HG03097 (cell line): ENCODE results near the gene TIMP2.
"Not testable (repeated sequence)": the region's sequence is repeated elsewhere in the genome, so short reads cannot be mapped to it uniquely, and the experiment has no call there.

ENCODE experiments used
- ATAC-seq: cut with Tn5 transposase; IDR thresholded peaks from one replicate; pipeline ENCODE4 v1.9.1; 2021; ENCODE audit not compliant: unreplicated experiment, low FRiP score

TIMP2 gene

DNA sequence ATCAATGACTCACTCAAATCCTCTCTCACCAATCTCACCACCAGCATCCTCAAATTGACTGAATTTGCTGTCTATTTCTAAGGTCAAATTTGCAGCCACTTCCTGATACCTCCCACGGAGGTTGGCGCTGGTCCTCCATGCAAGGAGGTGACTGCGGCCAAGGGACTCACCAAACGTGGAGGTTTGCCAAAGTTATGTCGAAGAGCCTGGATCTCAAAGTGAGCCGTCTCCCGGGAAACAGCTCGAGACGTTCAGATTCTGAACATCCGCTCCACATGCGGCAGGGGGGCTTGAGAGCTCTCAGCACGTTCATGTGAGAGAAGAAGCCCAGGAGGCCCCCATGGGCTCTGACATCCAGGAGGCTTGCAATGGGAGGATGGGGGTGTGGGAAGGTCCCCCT is 31.9 kb upstream of the TIMP2 start:
- no peak for ATAC-seq

DNA sequence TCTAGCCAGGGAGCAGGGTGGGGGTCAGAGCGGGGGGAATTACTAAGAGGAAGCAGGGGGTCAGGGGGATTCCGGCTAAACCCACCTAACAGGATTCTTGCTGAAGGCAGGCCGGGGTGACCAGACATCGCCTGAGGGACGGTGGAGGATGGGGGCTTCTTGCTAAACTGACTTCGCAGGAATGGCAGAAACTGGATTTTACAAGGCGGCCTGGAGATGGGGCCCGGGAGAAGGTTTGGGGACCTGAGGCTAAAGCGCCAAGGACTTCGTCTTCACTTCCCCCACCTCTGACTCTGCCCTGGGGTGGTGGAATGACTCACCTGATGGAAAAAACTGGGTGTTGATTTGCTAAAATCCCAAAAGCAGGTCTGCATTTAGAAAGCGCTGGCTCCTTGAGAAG is 31.1 kb upstream of the TIMP2 start:
- no peak for ATAC-seq

DNA sequence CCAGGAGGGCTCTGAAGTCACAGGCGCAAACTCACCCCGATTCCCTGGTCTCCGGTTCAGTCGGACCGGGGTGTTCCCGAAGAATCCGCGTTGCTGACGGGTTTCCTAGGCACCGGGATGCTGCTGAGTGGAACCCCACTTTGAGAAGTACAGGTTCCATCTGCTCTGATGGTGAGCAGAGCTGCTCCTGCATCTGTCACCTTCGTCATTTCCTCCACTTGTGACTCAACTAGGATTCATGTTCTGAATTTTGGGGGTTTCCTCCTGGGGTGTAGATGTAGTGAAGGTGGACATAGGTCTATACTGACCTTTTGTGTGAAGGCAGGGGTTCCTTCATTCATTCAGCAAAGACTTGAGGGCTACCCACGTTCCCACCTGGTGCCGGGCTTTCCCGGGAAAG is 29.5 kb upstream of the TIMP2 start:
- ATAC-seq, result no peak

DNA sequence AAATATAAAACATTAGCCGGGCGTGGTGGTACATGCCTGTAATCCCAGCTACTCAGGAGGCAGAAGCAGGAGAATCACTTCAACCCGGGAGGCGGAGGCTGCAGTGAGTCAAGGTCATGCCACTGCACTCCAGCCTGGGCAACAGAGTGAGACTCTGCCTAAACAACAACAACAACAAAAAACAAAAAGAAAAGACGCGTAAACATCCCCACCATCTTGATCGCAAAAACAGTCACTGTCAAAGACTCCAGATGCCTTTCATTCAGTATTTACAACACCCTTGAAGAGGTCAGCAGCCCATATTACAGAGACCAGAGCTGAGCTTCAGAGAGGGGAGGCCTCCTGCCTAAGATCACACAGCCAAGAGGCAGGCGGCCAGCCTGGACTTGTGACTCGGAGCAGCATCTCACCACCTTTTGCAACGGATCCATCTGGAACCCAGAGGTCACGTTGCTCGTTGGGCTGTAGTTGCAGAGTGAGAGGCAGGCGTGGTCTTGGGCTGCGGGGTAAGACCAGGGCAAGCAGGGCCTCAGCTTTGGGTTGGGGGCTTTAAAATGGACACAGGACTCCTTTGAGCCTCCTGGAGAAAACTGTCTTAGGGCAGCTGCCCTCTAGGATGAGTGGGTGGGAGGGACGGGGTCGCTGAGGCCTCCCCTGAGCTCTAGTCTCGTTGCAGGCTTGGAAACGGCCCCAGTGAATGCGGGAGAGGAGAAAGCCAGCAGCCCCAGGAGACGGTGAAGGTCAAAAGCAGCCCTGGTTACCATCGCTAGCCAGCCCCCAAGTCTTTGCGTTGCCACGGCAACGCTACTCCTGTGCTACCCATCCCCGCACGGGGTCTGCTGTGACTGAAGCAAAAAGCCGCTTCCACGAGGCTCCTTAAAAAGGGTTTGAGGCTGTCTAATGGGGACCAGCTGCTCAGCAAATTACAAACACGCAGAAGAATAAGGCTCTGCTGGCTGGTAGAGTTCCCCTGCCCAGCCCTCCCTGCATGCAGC is 28.5 kb upstream of the TIMP2 start:
- ATAC-seq, result no peak

DNA sequence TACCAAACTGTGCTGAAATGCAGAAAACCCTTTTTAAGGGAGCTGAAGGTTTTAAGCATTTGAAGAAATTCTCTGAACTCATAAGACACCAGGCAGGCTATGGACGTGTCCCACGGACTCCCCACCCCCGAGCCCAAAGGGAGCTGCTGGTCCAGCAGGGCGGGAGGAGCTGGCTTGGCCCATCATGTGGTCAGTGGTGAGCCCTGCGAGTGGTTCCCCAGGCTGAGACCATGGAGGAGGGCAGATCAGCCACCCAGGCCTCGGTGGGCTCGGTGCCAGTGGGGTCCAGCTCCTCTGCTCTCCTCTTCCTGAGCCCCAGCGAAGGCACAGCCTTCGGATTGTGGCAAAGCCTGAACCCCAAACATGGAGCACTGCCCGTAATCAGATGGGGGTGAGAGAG is 27.5 kb upstream of the TIMP2 start:
- ATAC-seq, result no peak

DNA sequence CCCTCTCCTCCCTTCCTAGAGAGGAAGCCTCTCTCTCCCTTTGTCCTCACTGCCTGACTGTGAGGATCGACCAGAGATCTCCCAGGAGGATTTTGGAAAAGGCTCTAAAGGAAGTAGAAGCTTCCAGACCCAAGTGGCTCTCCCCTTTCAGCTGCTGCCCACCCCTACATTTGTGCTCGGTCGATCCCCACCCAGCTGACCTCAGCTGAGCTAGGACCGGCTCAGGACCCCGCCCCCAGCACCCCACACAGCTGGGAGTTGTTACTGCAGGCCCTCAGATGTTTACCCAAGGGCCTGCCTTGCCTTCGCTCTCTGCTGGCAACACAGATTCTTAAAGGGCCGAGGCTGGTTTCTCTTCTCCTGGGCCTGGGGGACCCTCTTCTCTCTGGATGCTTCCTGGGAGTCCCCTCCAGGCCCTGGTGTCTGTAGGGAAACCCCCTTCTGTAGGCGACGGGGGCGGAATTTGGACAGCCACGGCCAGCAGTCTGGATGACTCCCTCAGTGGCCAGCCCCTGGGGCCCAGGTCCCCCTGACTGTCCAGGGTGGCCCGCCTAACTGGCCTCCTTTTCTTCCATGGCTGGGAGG is 26.9 kb upstream of the TIMP2 start:
- ATAC-seq, result no peak

DNA sequence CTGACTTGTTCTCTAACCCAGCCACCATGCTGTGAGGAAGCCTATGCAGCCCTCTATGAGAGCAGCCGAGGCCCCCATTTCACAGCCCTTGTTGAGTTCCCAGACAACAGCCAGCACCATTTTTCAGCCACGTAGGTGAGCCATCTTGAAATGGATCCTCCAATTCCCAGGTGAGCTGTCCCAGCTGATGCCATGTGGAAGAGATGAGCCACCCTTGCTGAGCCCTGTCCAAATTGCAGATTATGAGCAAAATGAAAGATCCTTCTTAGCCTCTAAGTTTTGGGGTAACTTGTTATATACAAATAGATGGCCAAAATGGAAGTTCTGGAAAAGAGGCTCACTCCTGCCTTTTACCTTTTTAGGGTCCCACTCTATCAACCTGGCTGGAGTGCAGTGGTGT is 25.7 kb upstream of the TIMP2 start:
- no peak for ATAC-seq

DNA sequence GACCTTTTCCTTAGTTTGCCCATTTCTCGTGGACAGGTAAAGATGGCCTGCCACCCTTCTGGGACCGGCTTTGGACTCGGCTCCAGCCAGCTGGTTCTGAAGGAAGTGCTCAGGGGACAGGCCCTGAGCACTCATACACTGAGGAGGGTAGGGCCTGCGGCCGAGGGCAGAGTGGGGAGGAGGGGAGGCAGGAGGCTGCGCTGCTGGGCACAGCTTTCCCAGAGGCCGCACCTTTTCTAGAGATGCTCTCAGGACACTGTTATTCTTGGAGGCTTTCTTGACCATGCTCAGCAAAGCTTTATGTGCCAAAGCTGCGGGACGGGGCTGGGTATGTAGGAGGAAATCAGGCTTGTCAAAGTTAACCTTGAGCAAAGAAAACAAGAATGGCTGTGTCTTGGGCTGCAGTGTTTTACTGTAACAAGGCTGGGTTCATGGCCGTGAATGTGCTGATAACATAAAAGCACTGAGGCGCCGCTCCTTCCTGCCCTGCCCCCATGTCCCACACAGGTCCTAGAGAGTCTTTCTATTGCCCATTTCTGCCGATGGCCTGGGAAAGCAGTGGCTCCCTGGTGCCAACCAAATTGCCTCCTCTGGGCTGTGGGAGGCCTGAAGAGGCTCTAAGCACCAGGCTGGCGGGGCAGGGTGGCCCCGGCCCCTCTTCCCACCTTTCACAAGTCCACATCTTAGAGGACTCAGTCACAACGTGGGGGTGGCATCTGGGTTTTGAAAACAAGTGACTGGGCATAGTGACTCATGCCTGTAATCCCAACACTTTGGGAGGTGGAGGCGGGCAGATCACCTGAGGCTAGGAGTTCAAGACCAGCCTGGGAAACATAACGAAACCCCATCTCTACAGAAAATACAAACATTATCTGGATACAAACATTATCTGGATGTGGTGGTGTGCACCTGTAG is 22.3 kb upstream of the TIMP2 start:
- ATAC-seq, result no peak

DNA sequence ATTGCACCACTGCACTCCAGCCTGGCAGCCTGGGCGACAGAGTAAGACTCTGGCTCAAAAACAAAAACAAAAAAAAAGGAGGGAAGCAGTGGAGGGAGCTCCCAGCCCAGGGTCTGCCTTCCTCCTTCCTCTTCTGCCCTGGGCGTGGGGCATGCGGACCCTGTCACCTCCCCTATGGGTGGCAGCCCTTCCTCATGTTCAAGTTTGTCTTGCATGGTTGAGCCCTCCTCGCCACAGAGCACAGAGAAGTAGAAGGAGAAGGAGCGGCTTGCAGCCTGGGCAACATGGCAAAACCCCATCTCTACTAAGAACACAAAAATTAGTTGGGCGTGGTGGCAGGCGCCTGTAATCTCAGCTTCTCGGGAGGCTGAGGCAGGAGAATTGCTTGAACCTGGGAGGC is 21.4 kb upstream of the TIMP2 start:
- no peak for ATAC-seq

DNA sequence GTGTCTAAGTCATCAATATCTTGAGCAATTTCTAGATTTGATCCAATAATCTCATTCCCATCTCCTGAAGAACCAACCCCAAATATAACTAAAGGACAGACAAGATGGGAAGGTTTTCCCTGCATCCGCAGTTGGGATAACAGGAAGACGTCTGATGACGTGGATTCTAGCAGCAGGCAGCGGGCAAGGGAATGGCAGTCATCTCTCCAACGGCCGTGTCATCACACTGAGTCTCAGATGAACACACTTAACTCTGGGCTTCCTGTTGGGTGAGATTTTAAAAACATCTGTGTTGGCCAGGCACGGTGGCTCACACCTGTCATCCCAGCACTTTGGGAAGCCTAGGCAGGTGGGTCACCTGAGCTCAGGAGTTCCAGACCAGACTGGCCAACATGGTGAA is 20.9 kb upstream of the TIMP2 start:
- no peak for ATAC-seq

DNA sequence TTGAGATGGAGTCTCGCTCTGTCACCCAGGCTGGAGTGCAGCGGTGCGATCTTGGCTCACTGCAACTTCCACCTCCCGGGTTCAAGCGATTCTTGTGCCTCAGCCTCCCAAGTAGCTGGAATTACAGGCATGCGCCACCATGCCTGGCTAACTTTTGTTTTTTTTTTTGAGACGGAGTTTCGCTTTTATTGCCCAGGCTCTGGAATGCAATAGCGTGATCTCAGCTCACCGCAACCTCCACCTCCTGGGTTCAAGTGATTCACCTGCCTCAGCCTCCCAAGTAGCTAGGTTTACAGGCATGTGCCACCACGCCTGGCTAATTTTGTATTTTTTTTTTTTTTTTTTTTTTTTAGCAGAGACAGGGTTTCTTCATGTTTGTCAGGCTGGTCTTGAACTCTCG is 20.3 kb upstream of the TIMP2 start:
- not testable (repeated sequence) for ATAC-seq

DNA sequence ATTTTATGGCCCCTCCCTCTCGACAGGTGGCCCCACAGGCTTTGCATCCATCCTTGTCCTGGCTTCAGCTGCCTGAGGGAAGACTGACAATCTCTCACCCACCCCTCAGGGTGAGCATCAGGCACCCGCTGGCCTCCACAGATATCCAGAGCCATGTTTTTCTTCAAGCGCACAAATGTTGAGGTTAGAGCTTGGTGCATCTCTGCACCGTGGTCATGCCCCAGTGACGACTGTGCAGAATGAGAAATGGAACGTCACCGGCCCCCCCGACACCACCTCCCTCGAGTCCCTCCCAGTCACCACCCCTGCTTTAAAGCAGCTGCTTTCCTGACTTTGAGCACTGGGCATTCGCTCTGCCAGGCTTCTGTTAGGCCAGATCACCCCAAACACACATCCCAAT is 19.8 kb upstream of the TIMP2 start:
- no peak for ATAC-seq

DNA sequence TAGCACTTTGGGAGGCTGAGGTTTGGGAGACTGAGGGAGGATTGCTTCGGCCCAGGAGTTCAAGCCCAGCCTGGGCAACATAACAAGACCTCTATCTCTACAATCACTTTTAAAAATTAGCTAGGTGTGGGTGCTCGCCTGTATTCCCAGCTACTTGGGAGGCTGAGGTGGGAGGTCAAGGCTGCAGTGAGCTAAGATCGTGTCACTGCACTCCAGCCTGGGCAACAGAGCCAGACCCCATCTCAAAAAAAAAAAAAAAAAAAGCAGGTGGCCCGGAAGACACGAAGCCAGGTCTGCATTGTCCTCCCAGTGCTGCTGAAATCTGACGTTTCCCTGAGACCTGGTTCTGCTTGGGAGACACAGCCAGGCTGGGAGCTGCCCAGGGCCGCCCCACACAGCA is 18.8 kb upstream of the TIMP2 start:
- no peak for ATAC-seq

DNA sequence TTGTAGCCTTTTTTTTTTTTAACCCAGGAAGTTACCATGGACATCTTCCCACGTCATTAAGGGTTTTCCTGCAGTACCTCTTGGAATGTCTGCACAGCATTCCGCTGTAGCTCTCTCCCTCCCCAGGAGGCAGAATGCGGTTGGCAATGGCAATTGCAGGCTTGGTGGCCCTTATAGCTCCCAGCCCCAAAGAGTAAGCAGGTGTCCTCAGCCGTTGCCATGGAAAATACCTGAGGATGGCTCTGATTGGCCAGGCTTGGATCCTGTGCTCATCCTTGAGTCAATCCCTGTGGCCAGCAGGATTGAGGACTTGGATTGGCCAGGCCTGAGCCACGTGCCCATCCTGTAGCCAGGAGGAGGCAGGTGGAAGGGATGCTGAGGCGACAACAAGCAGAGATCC is 15.5 kb upstream of the TIMP2 start:
- no peak for ATAC-seq

DNA sequence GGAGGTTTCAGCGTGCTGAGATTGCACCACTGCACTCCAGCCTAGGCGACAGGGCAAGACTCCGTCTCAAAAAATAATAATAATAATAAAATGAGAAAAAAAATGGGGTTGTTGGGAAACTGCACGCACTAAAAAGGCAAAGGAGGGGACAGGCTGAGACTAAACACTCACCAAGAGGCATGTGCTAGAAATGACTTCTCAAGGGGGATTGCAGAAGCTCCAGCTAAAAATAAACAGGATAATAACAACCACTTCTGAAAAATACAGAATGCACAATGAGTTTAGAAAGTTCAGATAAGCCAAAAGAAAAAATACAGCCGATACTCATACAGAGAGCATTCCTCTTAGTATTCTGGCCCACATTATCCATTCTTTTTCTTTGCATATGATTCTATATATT is 15.1 kb upstream of the TIMP2 start:
- ATAC-seq, result no peak

DNA sequence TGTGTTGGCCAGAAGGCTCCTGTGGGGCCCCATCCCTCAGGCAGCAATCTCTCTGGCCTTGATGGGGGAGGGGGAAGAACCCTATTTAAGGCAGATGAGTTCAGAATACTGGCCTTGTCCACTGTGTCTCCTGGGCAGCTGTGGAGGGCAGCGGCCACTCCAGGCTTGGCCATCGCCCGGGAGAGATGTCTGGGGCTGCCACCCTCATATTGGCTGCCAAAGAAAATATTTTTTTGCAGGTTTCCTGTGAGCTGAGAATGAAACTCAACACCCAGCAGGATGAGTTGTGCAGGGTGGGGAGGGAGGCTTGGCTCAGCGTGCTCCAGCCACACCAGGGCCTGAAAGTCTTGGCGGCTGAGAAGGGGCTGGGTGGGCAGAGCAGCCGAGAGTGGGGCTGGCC is 14.4 kb upstream of the TIMP2 start:
- ATAC-seq, result no peak

DNA sequence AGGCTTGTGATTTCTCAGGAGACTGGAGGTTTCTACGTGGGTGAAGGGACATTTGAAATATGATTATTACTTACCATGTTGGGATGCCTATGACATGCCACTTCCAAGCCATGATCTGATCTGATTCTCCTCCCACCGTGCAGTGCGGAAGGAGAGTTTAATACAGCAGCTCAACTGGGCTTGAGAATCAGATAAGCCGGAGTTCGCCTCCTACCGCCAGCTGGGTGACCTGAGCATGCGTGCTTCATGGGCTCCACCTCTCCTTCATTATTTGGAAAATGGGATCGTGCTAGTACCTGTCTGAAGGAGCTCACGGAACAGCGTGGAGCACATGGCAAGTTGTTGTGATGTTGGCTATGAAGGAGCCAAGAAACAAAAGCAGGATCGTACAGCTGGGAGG is 12.4 kb upstream of the TIMP2 start:
- ATAC-seq, result no peak

DNA sequence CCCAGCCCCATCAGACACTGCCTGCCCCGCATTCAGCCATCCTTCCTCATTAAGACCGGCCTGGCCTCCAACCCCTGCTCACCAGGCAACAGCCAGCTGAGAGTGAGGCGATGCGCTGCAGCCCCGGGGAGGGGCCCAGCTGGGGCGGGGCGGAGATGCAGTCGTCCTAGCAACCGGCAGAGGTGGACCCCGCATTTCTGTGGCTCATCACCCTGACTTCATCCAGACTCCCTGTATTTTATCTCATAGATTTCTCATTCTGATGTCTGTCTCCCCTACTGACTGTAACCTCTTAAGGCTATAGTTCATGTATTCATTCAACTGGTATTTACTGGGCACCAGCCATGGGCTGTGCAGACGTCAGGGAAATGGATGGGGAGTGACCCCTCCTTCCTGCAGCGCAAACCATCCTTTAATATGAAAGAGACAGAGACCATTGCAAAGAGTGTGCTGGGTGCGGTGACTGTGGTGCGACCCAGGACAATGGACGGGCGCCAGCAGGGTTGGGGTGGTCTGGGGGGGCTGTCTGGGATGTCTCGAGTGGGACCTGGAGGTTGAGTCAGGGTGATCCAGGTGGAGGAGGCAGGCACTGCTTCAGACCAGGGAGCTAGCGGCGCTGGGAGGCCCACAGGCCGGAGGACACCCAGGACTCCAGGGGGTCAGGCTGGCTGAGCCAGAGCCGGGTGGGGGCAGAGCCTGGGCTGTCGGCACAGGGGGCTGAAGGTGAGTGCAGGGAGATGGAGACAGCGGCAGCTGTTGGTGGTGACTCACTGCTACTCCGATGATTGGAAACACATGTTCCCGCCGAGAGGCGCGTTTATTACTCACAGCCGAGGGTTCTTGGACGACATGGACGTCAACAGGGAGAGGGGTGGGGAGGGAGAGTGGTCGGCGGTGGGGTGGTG is 10.5 kb upstream of the TIMP2 start:
- no peak for ATAC-seq

DNA sequence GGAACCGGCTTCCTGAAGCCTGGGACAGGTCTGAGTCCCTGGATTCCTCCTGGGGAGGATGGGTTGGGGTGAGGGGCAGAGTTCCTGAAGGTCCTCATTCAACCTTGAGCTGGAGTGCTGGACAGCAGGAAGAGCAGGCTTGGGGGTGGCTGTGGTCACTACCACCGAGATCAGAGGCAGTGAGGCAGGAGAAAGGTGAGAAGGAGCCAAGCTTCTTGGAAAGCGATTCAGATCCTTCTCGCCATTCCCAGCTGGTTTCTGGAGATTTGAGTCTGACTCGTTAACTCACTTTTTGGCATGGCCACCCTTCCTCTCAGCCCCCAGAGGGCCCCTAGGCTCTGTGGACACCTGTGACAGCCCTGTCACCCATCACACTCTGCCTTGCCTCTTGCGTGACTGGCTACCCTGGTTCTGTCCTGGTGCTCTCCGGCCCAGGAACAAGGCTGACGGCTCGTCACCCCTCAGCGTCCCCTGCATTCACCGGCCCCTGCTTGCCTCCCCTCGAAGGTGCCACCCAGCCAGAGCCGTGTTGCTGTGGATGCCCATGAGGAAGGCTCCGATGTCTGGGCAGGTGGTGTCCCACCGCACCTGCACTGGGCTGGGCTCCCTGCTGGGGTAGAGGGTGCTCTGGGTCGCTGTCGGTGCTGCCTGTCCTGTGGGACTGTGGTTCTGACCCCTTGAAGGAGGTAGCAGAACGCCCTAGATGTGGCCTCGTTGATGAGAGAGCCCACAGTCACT is 9.7 kb upstream of the TIMP2 start:
- ATAC-seq, result no peak
